ENCODE results near the gene CCR7. TPM values are rescaled to one million over a fixed set of nuclear protein-coding genes. Genes with fewer than 3 reads are reported as not detected.
A peak's percentile ranks its signal among the peaks of the same experiment; 100 is the strongest.

CCR7 gene
- total and polyA plus RNA-seq, 2 of the 8 experiments (the other 6 are each of a cell fraction or from before 2014, with no cell fraction given) = 0.12 to 0.17 TPM

DNA sequence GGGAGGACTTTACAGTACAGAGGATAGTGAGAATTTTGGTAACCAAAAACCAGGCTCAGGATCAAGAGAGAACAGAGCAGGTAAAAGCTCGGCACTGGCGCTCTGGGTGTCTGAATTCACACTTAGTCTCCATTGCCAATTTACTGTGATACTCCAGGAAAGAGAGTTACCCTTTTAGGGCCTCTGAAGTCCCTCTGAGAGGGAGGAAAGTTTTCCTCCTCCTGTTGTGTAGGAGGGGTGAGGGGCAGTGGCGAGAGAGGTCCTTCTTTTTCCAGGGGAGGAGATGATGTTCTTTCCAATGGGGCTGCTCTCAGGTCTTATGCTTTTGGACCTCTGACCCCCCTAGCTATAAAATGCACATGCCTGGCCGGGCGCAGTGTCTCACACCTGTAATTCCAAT, 58.5 kb downstream of the CCR7 start:
- H3K4ac ChIP-seq (replicated peaks; ENCODE audit: insufficient read length, low read depth, low read length) = no peak overlapping the region
- no peak for FAIRE-seq

More for the DNA sequence above, 58.5 kb downstream of the CCR7 start:
- Histone ChIP-seq H4K20me1 (replicated peaks in 1 of 2; ENCODE audit: control insufficient read depth in 1 of 2, insufficient read depth in 2 of 2, low read length in 2 of 2) (no peaks in the 10 kb centered on the region), H2BK15ac (ENCODE audit: low read length) (no peak overlapping the region), H3K79me1 (ENCODE audit: low read depth, low read length) (no peaks in the 10 kb centered on the region), H4K5ac (ENCODE audit: insufficient read length, low read depth, low read length) (no peak overlapping the region), H4K91ac (replicated peaks; ENCODE audit: insufficient read length, low read length) (no peak overlapping the region), H3K4me3 (ENCODE audit: extremely low read depth in 1 of 4, insufficient read depth in 2 of 4, low read depth in 3 of 4, low read length in 4 of 4) (no peak overlapping the region), H3K23ac (ENCODE audit: insufficient read length) (no peak overlapping the region), H3K4me1 (replicated peaks in 1 of 4; ENCODE audit: control insufficient read depth in 3 of 4, insufficient read depth in 4 of 4, low read length in 3 of 4) (peaks cover 3 to 11% (median 5%) of the 10 kb centered on the region in 4 experiments; a peak in 5 of 7 replicates), H3K36me3 (ENCODE audit: control insufficient read depth in 2 of 4, insufficient read depth in 4 of 4, low read length in 3 of 4) (no peaks in the 10 kb centered on the region), H2BK120ac (replicated peaks; ENCODE audit: low read depth, low read length) (no peak overlapping the region), H2AFZ (ENCODE audit: low read length) (peak overlapping the region; percentile 82; the same call in 1 of the 2 replicates), H3K79me2 (ENCODE audit: control insufficient read depth in 1 of 2, insufficient read depth in 2 of 2, low read length in 2 of 2) (no peaks in the 10 kb centered on the region), H3K18ac (ENCODE audit: extremely low read depth, low read length) (no peak overlapping the region), H3K4me2 (ENCODE audit: insufficient read depth in 1 of 2, low read depth in 2 of 2, low read length in 2 of 2) (no peak overlapping the region), H3K27me3 (replicated peaks in 1 of 4; ENCODE audit: control insufficient read depth in 3 of 4, extremely low read depth in 1 of 4, insufficient read depth in 3 of 4, low read length in 3 of 4) (no peaks in the 10 kb centered on the region), H3K56ac (replicated peaks; ENCODE audit: insufficient read length, low read depth, low read length) (no peak overlapping the region), H4K8ac (ENCODE audit: extremely low read depth, insufficient read depth, low read length) (no peak overlapping the region), H3K23me2 (ENCODE audit: low read depth, low read length) (no peaks in the 10 kb centered on the region; the same call in 1 of the 2 replicates), H2BK12ac (ENCODE audit: low read depth, low read length) (no peak overlapping the region), H3K27ac (ENCODE audit: low read depth, low read length) (no peak overlapping the region), H3K9ac (replicated peaks in 1 of 4; ENCODE audit: extremely low read depth in 1 of 4, low read depth in 3 of 4, low read length in 3 of 4) (no peak overlapping the region), H3K9me3 (ENCODE audit: insufficient read depth in 2 of 2, low read depth in 1 of 2, low read length in 1 of 2) (no peaks in the 10 kb centered on the region), H3K14ac (ENCODE audit: insufficient read length) (no peak overlapping the region), H2BK5ac (ENCODE audit: low read depth, low read length) (no peak overlapping the region), H2AK5ac (ENCODE audit: low read depth, low read length) (no peak overlapping the region), H2BK20ac (ENCODE audit: low read length) (no peak overlapping the region)
- TF ChIP-seq EGR1 (IDR thresholded peaks at IDR 0.05; ENCODE audit: borderline replicate concordance, low read depth, low read length) = no peak
- TF ChIP-seq SAP30 (IDR thresholded peaks at IDR 0.05; ENCODE audit: insufficient read depth, insufficient replicate concordance, low read length) = no peak
- no peak for TF ChIP-seq CEBPB (IDR thresholded peaks at IDR 0.05; ENCODE audit: low read depth, low read length)
- no peak for TF ChIP-seq POLR2A (IDR thresholded peaks at IDR 0.05; ENCODE audit: control extremely low read depth in 1 of 2, low read depth in 2 of 2, low read length in 2 of 2)
- TF ChIP-seq, protein P1, sequence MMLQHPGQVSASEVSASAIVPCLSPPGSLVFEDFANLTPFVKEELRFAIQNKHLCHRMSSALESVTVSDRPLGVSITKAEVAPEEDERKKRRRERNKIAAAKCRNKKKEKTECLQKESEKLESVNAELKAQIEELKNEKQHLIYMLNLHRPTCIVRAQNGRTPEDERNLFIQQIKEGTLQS (IDR thresholded peaks at IDR 0.05; ENCODE audit: insufficient read depth, low read depth, low read length) = no peak
- no peak for TF ChIP-seq BCL11A (IDR thresholded peaks at IDR 0.05; ENCODE audit: low read depth in 2 of 2, low read length in 2 of 2)
- ChIA-PET POLR2A (ENCODE audit: partially characterized antibody) (interaction anchor here (0.7 to 1.2 kb wide), 2 partner anchors 9 to 52 kb away, joined by 3 read pairs; no protein-coding TSS in a partner anchor), CTCF (ENCODE audit: partially characterized antibody) (interaction anchor here (0.6 to 3.2 kb wide), 6 partner anchors 26 to 109 kb away, joined by 3 to 18 read pairs (median 4); no protein-coding TSS in a partner anchor)
- WGBS, 2 experiments (ENCODE audit: extremely low coverage in 1 of 2, insufficient coverage in 1 of 2, insufficient read length in 1 of 2, insufficient replicate concordance in 2 of 2, low coverage in 1 of 2, low lambda C conversion rate in 2 of 2, missing lambda C conversion rate in 1 of 2) = 87% methylated on average over 5 of the region's 5 CpGs; no CpG with 5 or more reads in 1 of the 2 experiments
- DNase-seq (ENCODE audit: low read depth in 1 of 2, low spot score in 2 of 2) = no peak
